GM12878 (cell line): ENCODE measurements around the gene RGSL1. TPM values are rescaled to one million over a fixed set of nuclear protein-coding genes. Genes with fewer than 3 reads are reported as not detected.

Experiments
- ATAC-seq: fragments of 200-7000 bp; cut with Tn5 transposase; 3 replicates; pipeline ENCODE4 v1.9.1; 2020; ENCODE audit warnings: mild to moderate bottlenecking, moderate library complexity
- BruUV-seq: library from RNA; stranded (reverse); fragments of 400-500 nt; replicated peaks from 2 replicates; lab custom pipeline; 2021; lab: Mats Ljungman, UMichigan
- CTCF ChIA-PET: fragments of 300-600 bp; sonication (Branson Sonifier 250); formaldehyde crosslinking; extraction: SDS; loops from one replicate; lab custom pipeline; 2021; ENCODE audit warnings: inconsistent platforms; lab: Yijun Ruan, JAX
- POLR2A ChIA-PET: fragments of 350-600 bp; formaldehyde crosslinking; extraction: SDS; loops from one replicate; lab custom pipeline; 2021; ENCODE audit warnings: inconsistent platforms; lab: Charles Lee
- RAD21 ChIA-PET: fragments of 300-600 bp; sonication (Branson Sonifier 250); formaldehyde crosslinking; loops from one replicate; lab custom pipeline; 2023; ENCODE audit warnings: antibody characterized with exemption; ENCODE audit not compliant: unreplicated experiment; lab: Charles Lee
- SMC1A ChIA-PET: fragments of 300-600 bp; sonication (Branson Sonifier 250); formaldehyde crosslinking; loops from one replicate; lab custom pipeline; 2023; ENCODE audit not compliant: unreplicated experiment, uncharacterized antibody; lab: Charles Lee
- DNase-seq: peaks from one replicate; pipeline ENCODE4 v3.0.0-alpha.2; 2011; ENCODE audit warnings: low read depth, low spot score
- FAIRE-seq: peaks from 3 replicates; lab custom pipeline; 2011; peaks lifted over from hg19 to GRCh38; lab: Jason Lieb, UNC
- H2AFZ ChIP-seq: 2 replicates; pipeline ENCODE4 v1.6.0; 2011; ENCODE audit warnings: low read depth, low read length, control low read depth; ENCODE audit not compliant: control insufficient read depth
- H3K27ac ChIP-seq: 2 replicates; pipeline ENCODE4 v1.5.1; 2011; ENCODE audit warnings: control low read depth; ENCODE audit not compliant: control insufficient read depth, insufficient read depth
- H3K27me3 ChIP-seq, 2 experiments: replicated peaks in 1 of 2; 2 replicates each; pipeline versions ENCODE4 v1.6.0 to v1.6.1; 2011; ENCODE audit warnings: low read length in 1 of 2; ENCODE audit not compliant: control insufficient read depth in 2 of 2, insufficient read depth in 2 of 2
- H3K36me3 ChIP-seq, 2 experiments: 2 replicates each; pipeline ENCODE4 v1.5.1; 2011; ENCODE audit warnings: low read length in 1 of 2; ENCODE audit not compliant: control insufficient read depth in 2 of 2, insufficient read depth in 2 of 2
- H3K4me1 ChIP-seq: 2 replicates; pipeline ENCODE4 v1.6.1; 2011; ENCODE audit warnings: mild to moderate bottlenecking, low read length, moderate library complexity, mixed read lengths; ENCODE audit not compliant: control insufficient read depth, insufficient read depth
- H3K4me2 ChIP-seq: 2 replicates; pipeline ENCODE4 v1.6.0; 2011; ENCODE audit warnings: control low read depth; ENCODE audit not compliant: control insufficient read depth, insufficient read depth
- H3K4me3 ChIP-seq: fragments of 200-600 bp; sonication (generic); 2 replicates; pipeline ENCODE4 v1.5.1; 2016
- H3K79me2 ChIP-seq: 2 replicates; pipeline ENCODE4 v1.6.0; 2011; ENCODE audit warnings: low read length; ENCODE audit not compliant: control insufficient read depth, insufficient read depth
- H3K9ac ChIP-seq: 2 replicates; pipeline ENCODE4 v1.8.0; 2011; ENCODE audit warnings: low read length, control low read depth, mixed read lengths; ENCODE audit not compliant: control insufficient read depth, insufficient read depth
- H3K9me3 ChIP-seq: replicated peaks from 3 replicates; pipeline ENCODE4 v1.5.1; 2011; ENCODE audit warnings: mild to moderate bottlenecking, low read length; ENCODE audit not compliant: control insufficient read depth, insufficient read depth
- H4K20me1 ChIP-seq: 2 replicates; pipeline ENCODE4 v1.6.0; 2011; ENCODE audit not compliant: control insufficient read depth, insufficient read depth
- BACH1 ChIP-seq: fragments of 450-650 bp; IDR thresholded peaks from 2 replicates; pipeline ENCODE4 v1.6.1; 2017; ENCODE audit warnings: mild to moderate bottlenecking, borderline replicate concordance
- BRCA1 ChIP-seq: IDR thresholded peaks from 2 replicates; pipeline ENCODE4 v1.6.1; 2011; ENCODE audit warnings: low read depth, low read length, improper control_type of control experiment
- EED ChIP-seq: sonication (generic); IDR thresholded peaks from 2 replicates; pipeline ENCODE4 v1.6.1; 2016; ENCODE audit warnings: antibody characterized with exemption, low read depth
- ETV6 ChIP-seq, 2 experiments: fragments of 450-650 bp in 1 of 2; IDR thresholded peaks in 1 of 2; conservative IDR thresholded peaks in 1 of 2; 2 replicates each; pipeline ENCODE4 v1.6.1; 2014; ENCODE audit warnings: antibody characterized with exemption in 1 of 2, borderline replicate concordance in 1 of 2, low read depth in 1 of 2, mild to moderate bottlenecking in 1 of 2, moderate library complexity in 1 of 2
- IRF3 ChIP-seq: fragments of 450-650 bp; IDR thresholded peaks from 2 replicates; pipeline ENCODE4 v1.6.1; 2014; ENCODE audit warnings: mild to moderate bottlenecking
- MTA2 ChIP-seq: fragments of 450-650 bp; IDR thresholded peaks from 2 replicates; pipeline ENCODE4 v1.6.1; 2016; ENCODE audit warnings: low read depth, mild to moderate bottlenecking, moderate library complexity
- NRF1 ChIP-seq: conservative IDR thresholded peaks from 2 replicates; pipeline ENCODE4 v1.6.1; 2011; ENCODE audit warnings: mild to moderate bottlenecking, low read depth, low read length, improper control_type of control experiment
- RCOR1 ChIP-seq: conservative IDR thresholded peaks from 2 replicates; pipeline ENCODE4 v1.6.1; 2012; ENCODE audit warnings: low read depth, low read length, improper control_type of control experiment
- RFX5 ChIP-seq: IDR thresholded peaks from 2 replicates; pipeline ENCODE4 v1.6.1; 2011; ENCODE audit warnings: low read depth, low read length, improper control_type of control experiment
- SIX5 ChIP-seq: IDR thresholded peaks from 2 replicates; pipeline ENCODE4 v1.6.1; 2011; ENCODE audit warnings: mild to moderate bottlenecking, low read depth, low read length, moderate library complexity; ENCODE audit not compliant: severe bottlenecking
- SMAD1 ChIP-seq: fragments of 450-650 bp; IDR thresholded peaks from 2 replicates; pipeline ENCODE4 v1.6.1; 2018; ENCODE audit warnings: mild to moderate bottlenecking, low read depth; ENCODE audit not compliant: partially characterized antibody
- YY1 ChIP-seq: IDR thresholded peaks from 2 replicates; pipeline ENCODE4 v1.6.1; 2011; ENCODE audit warnings: low read depth, mild to moderate bottlenecking, low read length
- ZNF274 ChIP-seq: IDR thresholded peaks from one replicate; pipeline ENCODE4 v1.8.0; 2011; ENCODE audit not compliant: insufficient read length, insufficient read depth
- WGBS: methylation state at CpG from one replicate; pipeline ENCODE4 v1.1.6; 2016; ENCODE audit warnings: low lambda C conversion rate; ENCODE audit not compliant: insufficient replicate concordance, insufficient coverage; ENCODE audit errors: missing lambda C conversion rate; 5-methylcytosine and 5-hydroxymethylcytosine counted together
- in situ Hi-C: fragments of 300-500 bp; cut with MboI; formaldehyde crosslinking; loops from 9 replicates; pipeline ENCODE4 v1.14.3; 2018; ENCODE audit warnings: mixed read lengths
- intact Hi-C: fragments of 100-400 bp; cut with micrococcal nuclease; formaldehyde crosslinking; loops from one replicate; pipeline ENCODE4 v1.14.2; 2022; ENCODE audit not compliant: unreplicated experiment
- polyA plus RNA-seq, 11 experiments: library from polyadenylated mRNA; depleted of rRNA in 4 of 11; unstranded in 6 of 11; stranded (reverse) in 5 of 11; fragments of >200 nt; fragmentation: Nextera tagmentation in 4 of 11; fragmentation: Illumina TruSeq in 1 of 11; extraction: Ambion mirVana in 4 of 11; extraction: Trizol in 1 of 11; gene quantifications; 1 replicate in 1 of 11; 2 replicates in 10 of 11; pipeline versions ENCODE4 v1.2.1 to v1.2.3, GENCODE V29; 2011 to 2016; ENCODE audit warnings: inconsistent platforms in 2 of 11, missing spikeins in 2 of 11, low read depth in 1 of 11
- total RNA-seq, 4 experiments: library from RNA; depleted of rRNA in 3 of 4; stranded (reverse); fragments of >200 nt in 3 of 4; fragmentation: Illumina TruSeq in 1 of 4; extraction: Trizol in 1 of 4; gene quantifications; 2 replicates each; pipeline versions ENCODE4 v1.2.1 to v1.2.3, GENCODE V29; 2013 to 2021

The RGSL1 gene
- total and polyA plus RNA-seq, 10 of the 15 experiments (the other 5 are each of a cell fraction or from before 2014, with no cell fraction given): 0.05 to 0.28 (median 0.27) TPM; not detected in 5

DNA sequence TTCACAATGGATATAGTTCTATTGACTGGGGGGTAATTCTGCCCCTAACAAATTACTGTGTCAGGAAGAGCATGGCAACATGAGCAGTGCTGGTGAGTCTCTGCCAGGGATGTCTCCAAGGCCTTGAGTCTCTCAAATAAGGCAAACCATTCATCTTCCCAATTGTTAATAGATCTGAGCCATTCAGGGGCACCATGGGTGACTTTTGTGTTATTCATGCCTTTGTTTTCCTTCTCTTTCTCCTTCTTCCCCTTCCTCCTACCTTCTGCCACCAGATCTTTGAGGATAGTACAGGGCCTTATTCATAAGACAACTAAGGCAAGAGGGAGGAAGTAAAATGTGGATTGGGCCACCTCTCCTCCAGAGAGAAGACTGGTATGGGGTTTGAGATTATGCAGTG is at the start of gene RGSL1 (continued):
- no peak for TF ChIP-seq IRF3

DNA sequence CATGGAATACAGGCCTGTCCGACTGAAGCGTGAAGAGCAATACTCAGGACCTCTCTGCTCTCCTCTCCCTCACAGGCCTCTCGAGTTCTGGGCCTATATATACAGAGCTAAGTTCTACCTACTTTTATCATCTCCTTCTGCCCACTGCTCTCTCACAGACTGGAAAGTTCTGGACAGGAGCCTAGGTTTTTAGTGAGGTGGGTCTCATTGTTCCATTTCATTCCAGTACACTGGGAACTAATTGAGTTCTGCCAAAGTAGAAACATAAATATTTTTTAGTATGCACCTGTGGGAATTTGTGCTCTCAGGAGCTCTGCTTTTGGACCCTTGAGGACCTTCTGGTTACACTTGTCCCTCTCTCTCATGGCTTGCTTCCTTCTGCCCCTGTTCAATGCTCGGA is 49.4 kb upstream of the RGSL1 start, which contains the start of gene TEDDM1:
Gene TEDDM1 (minus strand): TSS at position 101 of the 400 bp plus-strand sequence. CDS start 182 bp downstream, outside the sequence.
- WGBS: 71% methylated on average over 4 of the region's 4 CpGs
- Histone ChIP-seq H3K36me3 (no peaks in the 10 kb centered on the region), H3K79me2 (no peaks in the 10 kb centered on the region), H2AFZ (no peak within 1 kb of the TSS), H3K27ac (no peak within 1 kb of the TSS), H3K4me1 (no peaks in the 10 kb centered on the region), H3K9me3 (no peaks in the 10 kb centered on the region; the same call in 2 of the 3 replicates), H3K27me3 (no peaks in the 10 kb centered on the region), H3K4me2 (no peak within 1 kb of the TSS), H4K20me1 (no peaks in the 10 kb centered on the region), H3K9ac (no peak within 1 kb of the TSS), H3K4me3 (no peak within 1 kb of the TSS)
- BruUV-seq: no TSS peak
- ChIA-PET POLR2A (no interaction called here), SMC1A (interaction anchor here (1.4 to 11.3 kb wide), 3 partner anchors 24 to 384 kb away, joined by 4 to 303 read pairs (median 7); no protein-coding TSS in a partner anchor), RAD21 (interaction anchor here (1.1 to 1.4 kb wide), 2 partner anchors 27 to 257 kb away, joined by 5 to 6 read pairs; no protein-coding TSS in a partner anchor), CTCF (interaction anchor here (0.5 to 10.9 kb wide), 2 partner anchors 256 to 276 kb away, joined by 4 to 418 read pairs; no protein-coding TSS in a partner anchor)
- intact Hi-C loops: no loop called here
- ATAC-seq: no peak
- TF ChIP-seq RCOR1 (no peak), ZNF274 (no peak), MTA2 (no peak), ETV6 (conservative IDR thresholded peaks at IDR 0.05 in 1 of 2, IDR thresholded peaks at IDR 0.05 in 1 of 2; ENCODE audit: borderline replicate concordance in 1 of 2, low read depth in 1 of 2) (no peak), SIX5 (no peak), BRCA1 (no peak), YY1 (no peak), RFX5 (no peak), BACH1 (no peak), EED (no peak), SMAD1 (no peak), NRF1 (no peak)
- in situ Hi-C loops: no loop called here
- FAIRE-seq: no peak
- DNase-seq: no peak
